Superior temporal gyrus (tissue), 1 donor: ENCODE measurements around the gene STEAP3.

Experiments used
- DNase-seq: peaks from one replicate; pipeline ENCODE4 v3.0.0-alpha.2; 2016; ENCODE audit errors: extremely low spot score

The STEAP3 gene

GRCh38 chr2:119227346-119227745 is 3.7 kb downstream of the STEAP3 start:
- DNase-seq = no peak

GRCh38 chr2:119228136-119228535 is 4.5 kb downstream of the STEAP3 start:
- no peak for DNase-seq

- DNase-seq = no peak
Observed at GRCh38 chr2:119228964-119229363, 5.3 kb downstream of the STEAP3 start.

DNA sequence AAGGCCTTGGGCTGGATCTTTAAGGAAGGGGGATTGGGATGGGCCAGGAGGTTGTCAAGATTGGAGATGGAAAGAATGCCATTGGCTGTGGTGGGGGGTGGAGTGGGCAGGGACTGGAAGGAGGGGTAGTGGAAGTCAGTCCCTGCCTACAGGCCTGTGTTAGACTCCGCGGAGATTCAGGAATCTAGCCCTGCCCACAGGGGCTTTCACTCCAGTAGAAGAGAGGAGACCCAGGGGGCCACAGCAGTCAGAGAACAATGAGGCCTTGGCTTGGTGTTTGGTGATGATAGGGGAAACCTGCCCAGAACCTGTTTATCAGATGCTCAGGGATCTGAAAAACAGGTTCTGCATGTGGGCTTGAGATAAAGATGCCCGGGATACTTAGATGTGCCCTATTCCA is 6.1 kb downstream of the STEAP3 start:
- DNase-seq = no peak

GRCh38 chr2:119230219-119231185 is 6.9 kb downstream of the STEAP3 start:
- DNase-seq = no peak

GRCh38 chr2:119231975-119232665 is 8.5 kb downstream of the STEAP3 start:
- no peak for DNase-seq

- no peak for DNase-seq
Observed at GRCh38 chr2:119232666-119232993, 9.0 kb downstream of the STEAP3 start.

DNA sequence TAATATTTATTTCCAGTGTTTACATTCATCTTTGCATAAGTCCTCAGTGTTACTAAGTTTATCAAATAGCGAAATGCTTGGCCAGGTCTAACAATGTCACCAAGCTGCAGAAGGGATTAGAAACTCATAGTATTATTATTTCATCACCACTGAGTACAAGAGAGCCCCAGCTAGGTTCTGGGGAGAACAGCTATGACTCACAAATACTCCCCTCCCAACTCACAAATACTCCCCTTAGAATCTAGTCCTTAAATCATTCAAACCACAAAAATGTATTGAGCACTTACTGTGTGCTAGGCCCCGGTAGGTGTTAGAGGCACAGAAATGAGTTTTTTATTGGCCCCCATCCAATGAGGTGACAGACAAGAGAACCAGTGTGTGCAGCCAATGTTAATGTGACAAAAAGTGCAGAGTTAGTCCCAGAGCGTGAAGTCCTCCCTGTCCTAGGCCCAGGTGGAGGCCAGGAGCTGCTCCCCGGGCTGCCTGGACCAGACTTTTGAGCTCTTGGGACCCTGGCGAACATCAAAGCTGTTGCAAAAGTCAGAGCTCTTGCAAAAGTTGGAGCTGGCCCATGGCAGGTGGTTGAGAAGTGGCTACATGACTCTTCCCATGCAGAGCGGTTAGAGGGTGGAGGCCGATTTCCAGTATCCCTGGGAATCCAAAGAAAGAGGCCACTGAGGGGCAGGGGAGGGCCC is 9.8 kb downstream of the STEAP3 start:
- no peak for DNase-seq

DNA sequence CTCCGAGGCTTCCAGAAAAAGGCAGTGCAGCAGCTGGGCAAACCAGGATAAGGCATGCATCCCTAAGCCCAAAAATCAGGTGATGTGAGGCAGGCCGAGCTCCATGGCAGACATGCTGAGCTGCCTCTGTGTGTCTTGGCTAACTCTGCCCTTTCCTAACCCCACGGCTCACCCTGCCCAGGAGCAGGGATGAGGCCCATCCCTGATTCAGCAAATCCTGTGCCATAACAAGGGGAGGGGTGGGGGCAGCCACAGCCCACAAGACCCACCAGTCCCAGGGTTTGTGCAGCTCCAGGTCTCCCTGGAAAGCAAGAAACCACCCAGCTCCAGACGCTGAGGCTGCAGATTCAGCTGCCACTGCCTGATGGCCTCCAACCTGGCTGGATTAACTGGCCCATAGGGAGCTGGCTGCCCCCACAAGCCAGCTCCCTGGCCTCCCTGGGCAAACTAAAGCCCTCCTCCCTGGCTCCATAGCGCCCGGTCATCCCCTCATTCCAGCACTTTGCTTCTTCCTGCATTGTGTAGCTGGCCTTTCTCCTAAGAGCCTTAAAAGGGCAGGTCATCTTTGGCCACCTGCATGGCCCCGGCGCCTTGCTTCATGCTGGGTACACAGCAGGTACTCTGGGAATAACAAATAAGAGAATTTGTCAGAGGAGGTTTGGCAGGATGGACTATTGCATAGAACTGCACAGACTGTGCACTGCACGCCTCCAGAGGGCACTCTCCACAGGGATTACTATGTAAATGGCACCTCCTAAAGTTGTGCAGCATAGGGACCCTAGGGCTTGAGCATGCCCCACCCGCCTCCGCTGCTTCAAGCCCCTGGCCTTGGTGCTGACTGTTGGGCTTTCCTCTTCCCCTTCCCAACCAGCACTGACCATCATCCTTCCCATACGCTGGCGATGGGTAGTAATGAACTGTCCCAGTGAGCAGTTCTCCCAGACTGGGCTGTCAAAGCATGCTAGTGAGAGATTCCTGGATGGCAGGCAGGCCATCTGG is 10.7 kb downstream of the STEAP3 start:
- no peak for DNase-seq

DNA sequence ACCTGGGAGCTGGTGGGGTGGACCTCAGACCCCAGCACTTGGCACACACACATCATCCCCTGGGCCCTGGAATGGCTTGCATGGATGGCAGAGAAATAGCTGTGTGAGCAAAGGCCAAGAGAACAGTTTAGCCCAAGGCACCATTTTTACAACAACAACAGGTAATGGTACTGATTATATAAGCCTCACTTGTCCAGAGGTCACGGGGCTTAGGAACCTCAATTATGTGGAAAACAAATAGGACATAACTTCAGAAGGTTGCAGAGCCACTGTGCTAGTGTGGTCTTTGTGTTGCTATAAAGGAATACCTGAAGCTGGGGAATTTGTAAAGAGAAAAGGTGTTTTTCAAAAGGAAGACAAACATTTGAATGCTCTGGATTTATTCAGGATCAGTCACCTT is 13.2 kb downstream of the STEAP3 start:
- DNase-seq = no peak

DNA sequence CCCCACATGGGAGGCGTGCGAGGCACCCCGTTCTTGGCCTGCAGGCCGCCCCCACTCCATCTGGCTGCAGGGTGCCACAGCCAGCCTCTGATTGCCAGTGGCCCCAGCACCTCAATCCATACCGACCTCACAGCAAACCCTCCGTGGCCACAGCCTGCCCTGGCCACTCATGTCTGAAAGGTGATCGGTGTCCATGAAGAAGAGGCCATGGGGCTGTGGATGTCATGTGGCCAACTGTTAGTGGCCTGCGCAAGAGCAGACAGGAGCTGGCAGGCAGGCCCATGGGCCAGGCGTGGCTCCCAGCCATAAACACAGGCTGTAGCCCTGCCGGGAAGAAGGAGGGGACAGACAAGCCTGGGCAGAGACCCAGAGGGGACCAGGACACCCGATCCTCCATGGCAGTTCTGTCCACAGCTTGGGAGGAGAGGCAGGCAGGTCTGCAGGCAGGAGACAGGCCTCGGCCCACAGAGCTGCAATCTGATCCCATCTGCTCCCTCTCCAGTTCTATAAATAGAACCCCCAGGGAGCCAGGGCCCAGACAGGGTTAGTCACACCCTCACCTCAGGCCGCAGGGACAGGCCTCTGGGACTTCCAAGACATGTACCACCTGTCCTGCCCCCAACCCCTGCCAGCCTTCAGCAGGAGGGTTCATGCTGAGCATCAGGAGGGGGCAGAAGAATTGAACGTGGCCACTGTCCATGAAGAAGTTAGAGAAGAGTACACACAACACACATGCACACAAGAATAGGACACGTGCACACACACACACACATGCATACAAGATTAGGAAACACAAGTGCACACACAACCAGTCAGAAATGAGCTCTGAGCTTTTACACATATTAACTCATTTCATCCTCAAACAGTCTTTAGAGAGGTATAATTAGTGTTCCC is 16.9 kb downstream of the STEAP3 start:
- DNase-seq = no peak

- DNase-seq = no peak
Observed at GRCh38 chr2:119241205-119241532, 17.5 kb downstream of the STEAP3 start.

GRCh38 chr2:119242276-119243119 is 18.9 kb downstream of the STEAP3 start:
- DNase-seq = no peak

GRCh38 chr2:119243621-119244020 is 20.0 kb downstream of the STEAP3 start:
- DNase-seq = no peak

GRCh38 chr2:119245076-119245840 is 21.6 kb downstream of the STEAP3 start:
- DNase-seq = no peak

- DNase-seq = no peak
Observed at GRCh38 chr2:119245841-119246230, 22.2 kb downstream of the STEAP3 start.

GRCh38 chr2:119246884-119247843 is 23.5 kb downstream of the STEAP3 start:
- DNase-seq = no peak
